HEK293 (cell line): ENCODE data around the gene TMEM126B.
"Not testable (repeated sequence)": the region's sequence is repeated elsewhere in the genome, so short reads cannot be mapped to it uniquely, and the experiment has no call there.

Source experiments
- CTCF ChIA-PET: fragments of 350-600 bp; formaldehyde crosslinking; extraction: SDS; loops from one replicate; lab custom pipeline; 2021; ENCODE audit warnings: antibody characterized with exemption; lab: Yijun Ruan, JAX
- POLR2A ChIA-PET: fragments of 300-600 bp; formaldehyde crosslinking; extraction: SDS; loops from one replicate; lab custom pipeline; 2020; ENCODE audit warnings: antibody characterized with exemption, inconsistent platforms; lab: Yijun Ruan, JAX
- H3K27ac ChIP-seq: fragments of 200-500 bp; sonication (Bioruptor generic); 2 replicates; pipeline ENCODE4 v1.5.1; 2014; ENCODE audit warnings: low read depth, low read length, control low read depth, inconsistent platforms; ENCODE audit errors: extremely low read depth
- H3K36me3 ChIP-seq, 2 experiments: fragments of 200-500 bp in 1 of 2; sonication (Bioruptor generic) in 1 of 2; 1 replicate in 1 of 2; 2 replicates in 1 of 2; pipeline ENCODE4 v1.5.1; 2014 to 2017; ENCODE audit warnings: inconsistent platforms in 2 of 2, low read length in 2 of 2; ENCODE audit not compliant: control insufficient read depth in 2 of 2, insufficient read depth in 1 of 2
- H3K4me1 ChIP-seq: fragments of 200-500 bp; sonication (Bioruptor generic); 2 replicates; pipeline ENCODE4 v1.5.1; 2014; ENCODE audit warnings: mild to moderate bottlenecking, low read length, inconsistent platforms; ENCODE audit not compliant: control insufficient read depth, insufficient read depth
- H3K4me3 ChIP-seq: 2 replicates; pipeline ENCODE4 v1.5.1; 2011; ENCODE audit warnings: low read depth, mild to moderate bottlenecking, control low read depth, low read length, moderate library complexity
- H3K9me3 ChIP-seq: fragments of 200-500 bp; sonication (Bioruptor generic); 2 replicates; pipeline ENCODE4 v1.5.1; 2014; ENCODE audit warnings: low read depth, low read length, inconsistent platforms; ENCODE audit not compliant: control insufficient read depth, insufficient read depth
- AEBP2 ChIP-seq: fragments of 450-650 bp; formaldehyde crosslinking; IDR thresholded peaks from 2 replicates; pipeline ENCODE4 v1.5.1; 2016; ENCODE audit warnings: missing biosample characterization, missing genetic modification characterization, borderline replicate concordance
- BCL11B ChIP-seq: fragments of 450-650 bp; formaldehyde crosslinking; IDR thresholded peaks from 2 replicates; pipeline ENCODE4 v1.5.1; 2016; ENCODE audit warnings: low read depth, missing biosample characterization, missing genetic modification characterization
- GLI4 ChIP-seq: fragments of 450-650 bp; formaldehyde crosslinking; IDR thresholded peaks from 2 replicates; pipeline ENCODE4 v1.5.1; 2016; ENCODE audit warnings: missing biosample characterization, missing genetic modification characterization
- KLF17 ChIP-seq: fragments of 450-650 bp; formaldehyde crosslinking; IDR thresholded peaks from 2 replicates; pipeline ENCODE4 v1.5.1; 2016; ENCODE audit warnings: missing biosample characterization, missing genetic modification characterization
- OSR2 ChIP-seq: fragments of 450-650 bp; formaldehyde crosslinking; IDR thresholded peaks from 2 replicates; pipeline ENCODE4 v1.5.1; 2016; ENCODE audit warnings: missing biosample characterization, missing genetic modification characterization
- TSHZ1 ChIP-seq: fragments of 450-650 bp; formaldehyde crosslinking; IDR thresholded peaks from 2 replicates; pipeline ENCODE4 v1.5.1; 2016; ENCODE audit warnings: missing biosample characterization, missing genetic modification characterization, borderline replicate concordance
- WT1 ChIP-seq: fragments of 450-650 bp; formaldehyde crosslinking; IDR thresholded peaks from 2 replicates; pipeline ENCODE4 v1.5.1; 2016; ENCODE audit warnings: missing biosample characterization, missing genetic modification characterization
- ZNF112 ChIP-seq: fragments of 450-650 bp; formaldehyde crosslinking; IDR thresholded peaks from 2 replicates; pipeline ENCODE4 v1.5.0; 2017; ENCODE audit warnings: missing biosample characterization, missing genetic modification characterization
- ZNF184 ChIP-seq: fragments of 450-650 bp; IDR thresholded peaks from 2 replicates; pipeline ENCODE4 v1.5.1; 2018; ENCODE audit warnings: missing biosample characterization, mild to moderate bottlenecking, missing genetic modification characterization
- ZNF24 ChIP-seq: fragments of 450-650 bp; formaldehyde crosslinking; IDR thresholded peaks from 2 replicates; pipeline ENCODE4 v1.5.1; 2016; ENCODE audit warnings: missing biosample characterization, missing genetic modification characterization
- ZNF701 ChIP-seq: fragments of 450-650 bp; formaldehyde crosslinking; IDR thresholded peaks from 2 replicates; pipeline ENCODE4 v1.5.1; 2016; ENCODE audit warnings: missing biosample characterization, missing genetic modification characterization
- ZSCAN5A ChIP-seq: fragments of 450-650 bp; formaldehyde crosslinking; IDR thresholded peaks from 2 replicates; pipeline ENCODE4 v1.5.1; 2016; ENCODE audit warnings: missing biosample characterization, missing genetic modification characterization
- ZXDB ChIP-seq: fragments of 450-650 bp; formaldehyde crosslinking; IDR thresholded peaks from 2 replicates; pipeline ENCODE4 v1.5.1; 2016; ENCODE audit warnings: missing biosample characterization, missing genetic modification characterization

Gene TMEM126B

GRCh38 chr11:85603220-85603619 lies 25.2 kb upstream of the TMEM126B start (continued):
- TF ChIP-seq ZSCAN5A (tag by site-specific recombination) (no peak), OSR2 (tag by site-specific recombination) (no peak), ZNF701 (tag by site-specific recombination) (no peak), TSHZ1 (tag by site-specific recombination) (no peak), BCL11B (tag by site-specific recombination) (no peak)
- TF ChIP-seq, all 188 proteins: peak for 0

- H3K4me1 ChIP-seq, H3K36me3 ChIP-seq, H3K27ac ChIP-seq, H3K9me3 ChIP-seq, H3K4me3 ChIP-seq, POLR2A ChIA-PET: not testable (repeated sequence)
- CTCF ChIA-PET: interaction anchor here (0.8 kb wide), 1 partner anchor 74 kb away, joined by 3 read pairs; no protein-coding TSS in a partner anchor
Measured at GRCh38 chr11:85606237-85606636, 22.2 kb upstream of the TMEM126B start.

- CTCF ChIA-PET, H3K4me1 ChIP-seq, H3K27ac ChIP-seq, POLR2A ChIA-PET, H3K9me3 ChIP-seq, H3K4me3 ChIP-seq, H3K36me3 ChIP-seq: not testable (repeated sequence)
Measured at GRCh38 chr11:85608621-85609020, 19.8 kb upstream of the TMEM126B start.

GRCh38 chr11:85609286-85609685 lies 19.1 kb upstream of the TMEM126B start:
- POLR2A ChIA-PET, H3K4me1 ChIP-seq, H3K4me3 ChIP-seq, H3K36me3 ChIP-seq, H3K9me3 ChIP-seq, H3K27ac ChIP-seq: not testable (repeated sequence)
- CTCF ChIA-PET: interaction anchor here (0.6 kb wide), 1 partner anchor 258 kb away, joined by 5 read pairs; no protein-coding TSS in a partner anchor

GRCh38 chr11:85611643-85612042 lies 16.8 kb upstream of the TMEM126B start:
- POLR2A ChIA-PET, H3K36me3 ChIP-seq, H3K9me3 ChIP-seq, H3K4me3 ChIP-seq, CTCF ChIA-PET, H3K27ac ChIP-seq, H3K4me1 ChIP-seq: not testable (repeated sequence)

- Histone ChIP-seq H3K27ac (no peak overlapping the region), H3K36me3 (no peaks in the 10 kb centered on the region), H3K4me1 (no peaks in the 10 kb centered on the region), H3K4me3 (no peak overlapping the region), H3K9me3 (no peaks in the 10 kb centered on the region)
- CTCF ChIA-PET: interaction anchor here (0.6 to 0.7 kb wide), 2 partner anchors 46 to 1240 kb away, joined by 3 to 4 read pairs; partner anchors contain the start of gene CREBZF
- POLR2A ChIA-PET: no interaction called here
- TF ChIP-seq ZNF112 (no peak), AEBP2 (no peak), ZXDB (tag by site-specific recombination) (no peak), KLF17 (tag by site-specific recombination) (no peak), ZNF24 (tag by site-specific recombination) (no peak), WT1 (no peak), GLI4 (tag by site-specific recombination) (no peak), ZNF184 (tag by site-specific recombination) (no peak)
Measured at GRCh38 chr11:85619499-85619898, 8.9 kb upstream of the TMEM126B start.
